ENCODE results near the gene VSNL1. TPM values are rescaled to one million over a fixed set of nuclear protein-coding genes. Genes with fewer than 3 reads are reported as not detected.

Gene VSNL1
- polyA plus RNA-seq, 3 donors, result not detected

DNA sequence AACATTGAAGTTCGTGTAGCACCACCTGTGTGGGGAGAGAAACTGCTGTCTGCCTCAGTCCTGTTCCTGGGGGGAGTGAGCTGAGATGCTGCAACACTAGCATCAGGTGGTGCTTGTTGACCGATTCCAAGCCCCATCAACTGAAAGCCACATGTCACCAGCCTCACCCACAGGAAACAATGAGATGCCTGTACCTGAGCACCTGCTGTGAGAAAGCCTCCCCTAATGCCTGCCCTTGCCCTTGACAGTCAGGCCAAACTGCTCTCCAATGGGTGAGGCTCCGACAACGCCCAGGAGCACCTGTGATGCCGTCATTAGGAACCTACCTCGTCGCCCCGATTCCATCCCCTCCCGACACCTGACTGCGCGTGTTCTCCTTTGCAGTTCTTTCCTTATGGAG lies 108.5 kb downstream of the VSNL1 start:
- TF ChIP-seq, protein P1, sequence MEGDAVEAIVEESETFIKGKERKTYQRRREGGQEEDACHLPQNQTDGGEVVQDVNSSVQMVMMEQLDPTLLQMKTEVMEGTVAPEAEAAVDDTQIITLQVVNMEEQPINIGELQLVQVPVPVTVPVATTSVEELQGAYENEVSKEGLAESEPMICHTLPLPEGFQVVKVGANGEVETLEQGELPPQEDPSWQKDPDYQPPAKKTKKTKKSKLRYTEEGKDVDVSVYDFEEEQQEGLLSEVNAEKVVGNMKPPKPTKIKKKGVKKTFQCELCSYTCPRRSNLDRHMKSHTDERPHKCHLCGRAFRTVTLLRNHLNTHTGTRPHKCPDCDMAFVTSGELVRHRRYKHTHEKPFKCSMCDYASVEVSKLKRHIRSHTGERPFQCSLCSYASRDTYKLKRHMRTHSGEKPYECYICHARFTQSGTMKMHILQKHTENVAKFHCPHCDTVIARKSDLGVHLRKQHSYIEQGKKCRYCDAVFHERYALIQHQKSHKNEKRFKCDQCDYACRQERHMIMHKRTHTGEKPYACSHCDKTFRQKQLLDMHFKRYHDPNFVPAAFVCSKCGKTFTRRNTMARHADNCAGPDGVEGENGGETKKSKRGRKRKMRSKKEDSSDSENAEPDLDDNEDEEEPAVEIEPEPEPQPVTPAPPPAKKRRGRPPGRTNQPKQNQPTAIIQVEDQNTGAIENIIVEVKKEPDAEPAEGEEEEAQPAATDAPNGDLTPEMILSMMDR (IDR thresholded peaks at IDR 0.05), result no peak
- Mint-ChIP-seq H3K4me3 (no peak overlapping the region), H3K27ac (peak overlapping the region in 2 of 7 donors; percentile 41 to 88), H3K27me3 (ENCODE audit: low read depth in 3 of 3) (peaks cover 0 to 5% (median 0%) of the 10 kb centered on the region in 3 donors), H3K36me3 (no peaks in the 10 kb centered on the region), H3K4me1 (peaks cover 53% of the 10 kb centered on the region), H3K9me3 (no peaks in the 10 kb centered on the region)
- no peak overlapping the region for H3K4me2 ChIP-seq (replicated peaks; ENCODE audit: extremely low read depth, low read length, poor library complexity, severe bottlenecking)
- H3K4me1 ChIP-seq (ENCODE audit: control insufficient read depth in 1 of 2, insufficient read depth in 2 of 2, low read length in 2 of 2), result peaks cover 19 to 26% of the 10 kb centered on the region in 2 donors
- intact Hi-C loops (cut with micrococcal nuclease), result no loop called here
- H3K9ac ChIP-seq (ENCODE audit: insufficient read depth, low read length, poor library complexity, severe bottlenecking), result no peak overlapping the region
- H3K27ac ChIP-seq (ENCODE audit: low read depth in 1 of 2, low read length in 2 of 2), result no peak overlapping the region
- no peaks in the 10 kb centered on the region for H3K36me3 ChIP-seq (replicated peaks in 1 of 2; ENCODE audit: control insufficient read depth in 1 of 2, insufficient read depth in 2 of 2, low read length in 2 of 2)
- H4K20me1 ChIP-seq (ENCODE audit: insufficient read depth, low read length), result no peaks in the 10 kb centered on the region
- DNase-seq, result no peak
- 98% methylated on average over 9 of the region's 11 CpGs for WGBS (ENCODE audit: insufficient coverage)
- no peaks in the 10 kb centered on the region for H3K9me3 ChIP-seq (replicated peaks in 1 of 2; ENCODE audit: control insufficient read depth in 1 of 2, insufficient read depth in 1 of 2, low read length in 2 of 2)
- H3K27me3 ChIP-seq (ENCODE audit: control insufficient read depth in 2 of 2, insufficient read depth in 2 of 2, low read length in 2 of 2), result no peaks in the 10 kb centered on the region
- H3K4me3 ChIP-seq (replicated peaks in 1 of 3; ENCODE audit: low read depth in 2 of 3, low read length in 3 of 3), result no peak overlapping the region
- H3K79me2 ChIP-seq (ENCODE audit: insufficient read depth, low read length), result no peaks in the 10 kb centered on the region
- H2AFZ ChIP-seq (ENCODE audit: insufficient read depth, low read depth, low read length, poor library complexity, severe bottlenecking), result no peak overlapping the region

DNA sequence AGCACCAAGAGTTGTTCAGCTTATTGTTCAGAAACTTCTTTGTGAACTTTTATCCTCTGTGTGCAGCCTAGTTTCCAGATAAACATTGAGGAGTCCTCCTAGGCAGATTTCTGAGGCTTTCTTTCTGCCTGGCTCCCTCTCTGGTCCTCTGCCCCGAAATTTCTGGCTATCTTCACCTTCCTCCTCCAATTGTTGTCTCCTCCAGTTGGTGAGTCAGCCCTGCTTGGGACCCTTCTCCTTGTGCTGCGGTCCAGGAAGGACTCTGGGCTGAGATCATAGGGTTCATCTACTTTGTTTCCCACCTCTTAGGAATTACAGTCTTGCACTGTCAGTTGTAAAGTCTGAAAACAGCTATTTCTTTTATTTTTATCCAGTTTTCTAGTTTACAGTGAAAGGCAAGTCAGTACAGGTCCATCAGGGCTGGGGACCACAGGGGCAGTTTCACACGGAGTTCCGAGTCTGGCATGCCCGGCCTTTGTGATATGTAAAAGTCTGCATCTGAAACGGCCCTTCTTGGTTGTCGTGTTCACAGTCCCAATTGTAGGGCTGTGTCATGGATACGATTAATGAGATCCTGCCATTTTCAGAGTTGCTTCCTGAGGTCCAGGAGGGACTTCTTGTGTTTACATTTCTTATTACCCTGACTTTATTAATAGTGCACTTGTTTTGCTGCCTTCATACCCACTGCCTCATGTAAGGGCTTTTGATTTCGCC lies 112.3 kb downstream of the VSNL1 start:
- no peaks in the 10 kb centered on the region for H3K79me2 ChIP-seq (ENCODE audit: insufficient read depth, low read length)
- peaks cover 0 to 1% of the 10 kb centered on the region in 2 donors for H3K36me3 Mint-ChIP-seq
- no peak overlapping the region for H2AFZ ChIP-seq (ENCODE audit: insufficient read depth, low read depth, low read length, poor library complexity, severe bottlenecking)
- H3K9ac ChIP-seq (ENCODE audit: insufficient read depth, low read length, poor library complexity, severe bottlenecking), result no peak overlapping the region
- peaks cover 0 to 5% (median 0%) of the 10 kb centered on the region in 3 donors for H3K27me3 Mint-ChIP-seq (ENCODE audit: low read depth in 3 of 3)
- H3K4me2 ChIP-seq (replicated peaks; ENCODE audit: extremely low read depth, low read length, poor library complexity, severe bottlenecking), result no peak overlapping the region
- H3K9me3 Mint-ChIP-seq, result no peaks in the 10 kb centered on the region
- H3K4me1 Mint-ChIP-seq, result peaks cover 35% of the 10 kb centered on the region
- 92% methylated on average over 5 of the region's 9 CpGs for WGBS (ENCODE audit: insufficient coverage)
- no peak overlapping the region for H3K4me3 ChIP-seq (replicated peaks in 1 of 3; ENCODE audit: low read depth in 2 of 3, low read length in 3 of 3)
- no peaks in the 10 kb centered on the region for H4K20me1 ChIP-seq (ENCODE audit: insufficient read depth, low read length)
- H3K4me1 ChIP-seq (ENCODE audit: control insufficient read depth in 1 of 2, insufficient read depth in 2 of 2, low read length in 2 of 2), result peaks cover 14 to 24% of the 10 kb centered on the region in 2 donors
- no peak for DNase-seq
- no peak overlapping the region for H3K4me3 Mint-ChIP-seq
- H3K27me3 ChIP-seq (ENCODE audit: control insufficient read depth in 2 of 2, insufficient read depth in 2 of 2, low read length in 2 of 2), result no peaks in the 10 kb centered on the region
- H3K9me3 ChIP-seq (replicated peaks in 1 of 2; ENCODE audit: control insufficient read depth in 1 of 2, insufficient read depth in 1 of 2, low read length in 2 of 2), result no peaks in the 10 kb centered on the region
- TF ChIP-seq, protein P1 (IDR thresholded peaks at IDR 0.05), result no peak
- no peaks in the 10 kb centered on the region for H3K36me3 ChIP-seq (replicated peaks in 1 of 2; ENCODE audit: control insufficient read depth in 1 of 2, insufficient read depth in 2 of 2, low read length in 2 of 2)
- H3K27ac ChIP-seq (ENCODE audit: low read depth in 1 of 2, low read length in 2 of 2), result no peak overlapping the region
- intact Hi-C loops (cut with micrococcal nuclease), result no loop called here
- H3K27ac Mint-ChIP-seq, result peak overlapping the region in 1 of 7 donors; percentile 66
